Right cardiac atrium (tissue), 5 donors: ENCODE measurements around the gene JAM2. TPM values are rescaled to one million over a fixed set of nuclear protein-coding genes. Genes with fewer than 3 reads are reported as not detected.

Experiments
- ATAC-seq, 2 donors: fragments of 200-7000 bp; cut with Tn5 transposase; one replicate each; pipeline versions ENCODE4 v1.8.0 to v1.9.1; 2020; ENCODE audit warnings: moderate library complexity in 2 of 2, mild to moderate bottlenecking in 1 of 2
- DNase-seq, 3 donors: peaks; one replicate each; pipeline ENCODE4 v3.0.0-alpha.2; 2020
- H3K27ac ChIP-seq: one replicate; pipeline ENCODE4 v1.5.1; 2013; ENCODE audit warnings: mild to moderate bottlenecking, low read length, control low read depth, moderate library complexity
- H3K27me3 ChIP-seq: one replicate; pipeline ENCODE4 v1.6.1; 2013; ENCODE audit not compliant: control insufficient read depth, insufficient read depth
- H3K4me1 ChIP-seq: one replicate; pipeline ENCODE4 v1.6.1; 2013; ENCODE audit warnings: low read length; ENCODE audit not compliant: control insufficient read depth, insufficient read depth
- H3K4me3 ChIP-seq: one replicate; pipeline ENCODE4 v1.5.1; 2013; ENCODE audit warnings: low read length, control low read depth
- H3K9me3 ChIP-seq: one replicate; pipeline ENCODE4 v1.6.1; 2013; ENCODE audit warnings: low read length; ENCODE audit not compliant: control insufficient read depth
- WGBS: extraction: QIAGEN DNeasy Blood & Tissue Kit; methylation state at CpG from one replicate; pipeline ENCODE4 v1.1.7; 2013; 5-methylcytosine and 5-hydroxymethylcytosine counted together
- intact Hi-C, 4 donors: fragments of 100-400 bp; cut with DNase I; formaldehyde crosslinking; loops; one replicate each; pipeline versions ENCODE4 v1.11.0 to v1.14.0; 2022 to 2023
- polyA plus RNA-seq: library from polyadenylated mRNA; stranded (reverse); fragments of 200-250 nt; gene quantifications from one replicate; pipeline ENCODE4 v1.2.3, GENCODE V29; 2013
- total RNA-seq, 4 donors: library from RNA; stranded (reverse); fragmentation: NEBNext Ultra II Directional; extraction: Animal tissue kit (Norgen Biotek cat#: 25700); gene quantifications; one replicate each; pipeline ENCODE4 v1.2.1, GENCODE V29; 2021
- donor health status: healthy with polysubstance abuse.
- donor health status: DM: no; HTN: yes; CAD: no.
- donor health status: DM: no; HTN: no; CAD: no.
- donor health status: DM: no; HTN: yes; CAD: no; lungs with severe emphysema.
- donor health status: DM: yes; HTN: yes; CAD: no.

The JAM2 gene
- total and polyA plus RNA-seq, 5 donors, result 26.2 to 49.5 (median 28.4) TPM

DNA sequence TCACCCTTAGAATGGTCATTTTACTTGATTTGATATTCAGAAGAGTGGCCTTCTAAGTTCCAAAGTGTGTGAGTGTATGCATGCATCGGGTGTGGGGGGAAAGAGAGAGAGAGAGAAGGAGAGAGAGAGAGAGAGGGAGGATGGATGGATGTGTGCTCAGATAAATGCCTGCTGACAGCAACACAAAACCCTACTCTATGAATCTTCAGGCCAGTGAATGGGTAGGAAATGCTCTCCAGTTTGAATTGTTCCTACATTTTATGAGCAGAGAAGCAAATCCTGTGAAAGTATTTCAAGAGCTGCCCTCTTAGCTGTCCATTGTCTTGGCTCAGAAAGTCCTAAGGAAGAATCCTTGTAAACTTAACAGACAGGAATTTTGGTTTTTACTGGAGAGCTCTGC is 7.4 kb downstream of the JAM2 start:
- H3K27ac ChIP-seq, result no peak overlapping the region
- 63% methylated on average over 1 of the region's 1 CpG for WGBS
- H3K27me3 ChIP-seq, result no peaks in the 10 kb centered on the region
- intact Hi-C loops, result loop anchor here in 2 of 4 donors (10.0 kb wide), 2 partner anchors 48 to 58 kb away; no protein-coding TSS in a partner anchor
- H3K4me3 ChIP-seq, result no peak overlapping the region
- ATAC-seq (no peak), DNase-seq (no peak)
- H3K9me3 ChIP-seq, result no peaks in the 10 kb centered on the region
- H3K4me1 ChIP-seq, result no peaks in the 10 kb centered on the region

DNA sequence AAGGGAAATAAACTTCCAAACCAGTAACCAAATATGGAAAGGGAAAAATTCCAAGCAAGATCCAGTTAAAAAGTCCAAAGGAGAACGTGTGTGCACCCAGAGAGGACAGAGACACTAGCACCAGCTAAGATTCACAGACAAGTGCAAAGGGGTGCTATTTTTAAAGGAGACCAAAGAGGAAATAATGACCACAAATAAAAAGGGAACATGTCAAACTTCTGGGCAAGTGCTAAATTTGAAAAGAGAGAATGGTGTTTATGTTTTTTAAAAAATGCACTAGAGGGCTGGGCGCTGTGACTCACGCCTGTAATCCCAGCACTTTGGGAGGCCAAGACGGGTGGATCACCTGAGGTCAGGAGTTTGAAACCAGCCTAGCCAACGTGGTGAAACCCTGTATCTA is 8.6 kb downstream of the JAM2 start:
- ATAC-seq (no peak), DNase-seq (no peak)
- Histone ChIP-seq H3K4me3 (no peak overlapping the region), H3K9me3 (no peaks in the 10 kb centered on the region), H3K27me3 (no peaks in the 10 kb centered on the region), H3K27ac (no peak overlapping the region), H3K4me1 (no peaks in the 10 kb centered on the region)
- WGBS, result 75% methylated on average over 5 of the region's 5 CpGs
- intact Hi-C loops, result loop anchor here in 2 of 4 donors (10.0 kb wide), 2 partner anchors 47 to 57 kb away; no protein-coding TSS in a partner anchor

DNA sequence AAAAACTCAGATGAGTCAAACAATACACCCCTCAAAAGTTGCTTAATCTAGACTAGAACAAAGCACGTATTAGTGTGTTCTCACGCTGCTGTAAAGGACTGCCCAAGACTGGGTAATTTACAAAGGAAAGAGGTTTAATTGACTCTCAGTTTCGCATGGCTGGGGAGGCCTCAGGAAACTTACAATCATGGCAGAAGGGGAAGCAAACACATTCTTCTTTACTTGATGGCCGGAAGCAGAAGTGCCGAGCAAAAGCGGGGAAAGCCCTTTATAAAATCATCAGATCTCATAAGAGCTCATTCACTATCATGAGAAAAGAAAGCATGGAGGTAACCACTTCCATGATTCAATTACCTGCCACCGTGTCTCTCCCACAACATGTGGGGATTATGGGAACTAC is 10.1 kb downstream of the JAM2 start:
- DNase-seq, result no peak
- WGBS, result 82% methylated on average over 7 of the region's 7 CpGs
- ATAC-seq, result no peak
- Histone ChIP-seq H3K4me3 (no peak overlapping the region), H3K9me3 (no peaks in the 10 kb centered on the region), H3K27ac (no peak overlapping the region), H3K27me3 (no peaks in the 10 kb centered on the region), H3K4me1 (no peaks in the 10 kb centered on the region)
- intact Hi-C loops, result loop anchor here in 2 of 4 donors (10.0 kb wide), 2 partner anchors 46 to 56 kb away; no protein-coding TSS in a partner anchor

DNA sequence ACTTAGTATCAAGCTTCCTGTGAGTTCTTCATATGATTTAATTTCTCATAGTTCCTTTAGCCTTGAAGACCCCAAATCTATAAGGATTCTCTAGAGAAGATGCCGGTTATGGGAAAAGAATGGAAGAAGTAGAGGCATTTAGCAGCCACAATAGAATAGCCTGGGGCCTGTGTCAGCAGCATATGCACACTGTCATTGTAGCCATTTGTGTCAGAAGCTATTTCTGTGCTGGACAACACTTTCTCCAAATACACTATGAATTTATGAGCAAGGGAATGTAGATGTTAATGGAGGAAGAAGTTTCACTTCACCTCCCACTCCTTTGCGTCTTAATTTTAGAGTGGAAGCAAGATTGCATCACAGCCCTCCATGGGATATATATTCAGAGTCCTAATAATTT is 17.4 kb downstream of the JAM2 start:
- Histone ChIP-seq H3K27me3 (no peaks in the 10 kb centered on the region), H3K9me3 (no peaks in the 10 kb centered on the region), H3K4me3 (no peak overlapping the region), H3K4me1 (no peaks in the 10 kb centered on the region), H3K27ac (no peak overlapping the region)
- intact Hi-C loops, result no loop called here
- no peak for DNase-seq
- 92% methylated on average over 2 of the region's 2 CpGs for WGBS
- ATAC-seq, result no peak

DNA sequence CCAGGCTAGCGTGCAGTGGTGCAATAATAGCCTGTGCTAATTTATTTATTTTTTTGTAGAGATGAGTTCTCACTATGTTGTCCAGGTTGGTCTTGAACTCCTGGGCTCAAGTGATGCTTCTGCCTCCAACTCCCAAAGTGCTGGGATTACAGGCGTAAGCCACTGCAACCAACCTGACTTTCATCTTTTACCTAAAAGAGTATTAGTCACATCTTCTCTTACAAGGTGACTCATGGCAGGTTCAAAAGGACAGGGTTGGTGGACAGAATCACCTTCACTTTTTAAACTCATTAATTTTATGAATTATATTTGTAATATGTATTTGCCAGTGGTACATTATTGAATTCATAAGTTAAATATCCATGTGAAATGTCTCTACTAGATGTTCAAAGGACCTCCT is 18.1 kb downstream of the JAM2 start:
- 96% methylated on average over 2 of the region's 2 CpGs for WGBS
- H3K4me3 ChIP-seq, result no peak overlapping the region
- no peak for ATAC-seq
- no peak overlapping the region for H3K27ac ChIP-seq
- DNase-seq, result no peak
- no peaks in the 10 kb centered on the region for H3K27me3 ChIP-seq
- intact Hi-C loops, result no loop called here
- no peaks in the 10 kb centered on the region for H3K9me3 ChIP-seq
- H3K4me1 ChIP-seq, result no peaks in the 10 kb centered on the region

DNA sequence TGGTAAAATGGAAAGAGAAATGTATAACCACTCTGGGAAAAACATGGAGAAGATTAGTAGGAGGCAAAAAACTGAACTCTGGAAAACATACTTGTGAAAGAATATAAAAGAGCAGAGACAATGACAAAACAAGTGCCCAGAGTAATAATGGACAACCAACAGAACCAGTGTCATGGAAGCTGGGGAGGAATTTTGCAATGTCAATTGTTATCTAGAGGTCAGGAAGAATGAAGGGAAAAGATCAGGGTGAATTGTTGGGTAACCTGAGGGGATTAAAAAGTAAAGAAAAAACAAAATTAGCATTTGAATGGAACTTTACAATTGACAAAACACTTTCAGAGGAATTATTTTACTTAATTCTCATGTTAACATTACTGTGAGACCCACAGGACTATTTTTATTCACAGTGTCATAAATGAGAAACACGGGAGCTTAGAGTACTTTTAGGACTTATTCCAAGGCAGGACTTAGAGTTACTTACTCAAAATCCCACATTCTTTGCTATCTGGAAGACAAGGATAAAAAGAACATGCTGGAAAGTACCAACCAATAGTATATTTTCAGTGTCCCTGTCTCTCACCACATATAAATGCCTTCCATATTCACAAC is 19.5 kb downstream of the JAM2 start:
- 24% methylated on average over 1 of the region's 1 CpG for WGBS
- intact Hi-C loops, result no loop called here
- Histone ChIP-seq H3K27me3 (no peaks in the 10 kb centered on the region), H3K4me1 (no peaks in the 10 kb centered on the region), H3K27ac (no peak overlapping the region), H3K4me3 (no peak overlapping the region), H3K9me3 (no peaks in the 10 kb centered on the region)
- no peak for DNase-seq
- no peak for ATAC-seq

DNA sequence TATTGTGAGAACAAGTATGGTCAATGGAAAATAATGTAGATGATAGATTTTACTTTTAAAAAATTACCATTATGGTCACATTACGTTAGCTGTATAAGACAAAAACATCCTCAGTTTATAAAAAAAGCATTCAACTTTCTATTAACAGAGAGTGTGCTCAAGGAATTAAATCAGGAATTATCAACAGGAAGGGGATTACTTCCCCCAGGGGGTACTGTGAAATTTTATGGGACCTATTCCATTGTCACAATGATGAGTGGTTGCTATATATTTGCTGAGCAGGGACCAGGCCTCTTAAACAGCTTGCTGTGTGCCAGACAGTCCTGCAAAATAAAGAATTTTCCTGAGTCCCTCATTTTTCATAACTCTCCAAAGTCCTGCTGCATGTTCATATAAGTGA is 21.2 kb downstream of the JAM2 start:
- H3K4me3 ChIP-seq, result no peak overlapping the region
- H3K27me3 ChIP-seq, result no peaks in the 10 kb centered on the region
- H3K27ac ChIP-seq, result no peak overlapping the region
- no peaks in the 10 kb centered on the region for H3K9me3 ChIP-seq
- no peaks in the 10 kb centered on the region for H3K4me1 ChIP-seq
- intact Hi-C loops, result no loop called here
- DNase-seq (no peak), ATAC-seq (no peak)
- WGBS, result 83% methylated on average over 1 of the region's 1 CpG

DNA sequence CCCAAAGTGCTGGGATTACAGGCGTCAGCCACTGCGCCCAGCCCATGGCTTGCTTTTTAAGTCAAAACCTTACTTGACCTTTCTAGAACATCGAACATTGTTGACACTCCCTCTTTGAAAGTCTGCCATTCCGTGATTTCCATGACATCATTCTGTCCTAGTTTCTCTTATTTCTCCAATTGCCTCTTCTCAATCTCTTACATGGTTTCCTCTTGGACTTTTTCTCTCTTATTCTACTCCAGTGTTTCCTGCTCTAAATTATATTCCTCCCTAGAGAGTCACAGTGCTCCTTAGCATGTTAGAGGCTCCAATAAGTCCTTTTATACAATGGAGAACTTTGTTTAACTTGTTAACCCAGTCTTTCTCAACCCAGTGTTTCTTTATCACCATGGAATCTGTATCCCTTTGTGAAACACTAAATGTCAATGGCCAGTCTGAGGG is 25.5 kb downstream of the JAM2 start:
- WGBS, result 51% methylated on average over 4 of the region's 4 CpGs
- intact Hi-C loops, result no loop called here
- H3K4me3 ChIP-seq, result no peak overlapping the region
- peak overlapping the region; percentile 21 for H3K27ac ChIP-seq
- ATAC-seq (peak; percentile 52 to 61), DNase-seq (no peak)
- no peaks in the 10 kb centered on the region for H3K4me1 ChIP-seq
- H3K27me3 ChIP-seq, result no peaks in the 10 kb centered on the region
- H3K9me3 ChIP-seq, result no peaks in the 10 kb centered on the region

DNA sequence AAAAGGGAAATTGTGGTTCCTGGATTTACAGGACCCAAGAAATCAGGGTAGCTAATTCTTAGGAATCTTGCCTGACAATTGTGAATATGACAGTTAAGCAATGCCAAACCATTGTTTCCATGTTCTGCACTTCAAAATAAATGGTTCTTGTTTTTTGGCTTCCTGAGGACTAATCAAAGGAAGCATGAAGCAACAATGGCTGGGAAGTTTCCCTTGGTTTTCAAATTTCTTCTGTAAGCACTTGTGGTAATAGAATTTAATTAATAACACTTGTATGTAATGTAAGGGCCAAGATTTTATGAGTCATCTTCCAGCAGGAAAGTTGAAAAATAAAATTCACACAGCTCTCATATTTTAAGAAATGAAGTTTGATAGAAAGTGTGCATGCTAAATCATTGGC is 31.7 kb downstream of the JAM2 start:
- H3K27ac ChIP-seq, result no peak overlapping the region
- no peaks in the 10 kb centered on the region for H3K9me3 ChIP-seq
- ATAC-seq (peak; percentile 61 to 69), DNase-seq (no peak)
- H3K4me1 ChIP-seq, result no peaks in the 10 kb centered on the region
- no peak overlapping the region for H3K4me3 ChIP-seq
- no peaks in the 10 kb centered on the region for H3K27me3 ChIP-seq
- intact Hi-C loops, result no loop called here

DNA sequence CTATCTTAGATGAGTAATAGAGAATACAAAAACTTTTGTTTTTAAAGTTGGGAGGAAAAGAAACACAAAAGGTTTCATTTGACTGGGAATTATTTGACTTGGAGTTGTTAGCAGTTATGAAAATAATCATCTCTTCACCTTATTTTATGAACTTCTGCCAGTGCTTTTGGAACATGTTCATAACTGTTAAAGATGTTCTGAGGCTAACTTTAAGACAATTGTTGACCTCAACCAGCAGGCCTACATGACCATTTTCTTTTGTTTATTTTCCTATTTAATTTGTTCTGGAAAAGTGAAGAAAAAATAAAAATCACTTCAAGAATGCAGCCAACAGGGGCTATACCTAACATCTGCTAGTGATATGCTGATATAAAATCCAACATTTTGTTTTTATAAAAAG is 37.4 kb downstream of the JAM2 start:
- H3K4me3 ChIP-seq, result no peak overlapping the region
- no peak overlapping the region for H3K27ac ChIP-seq
- ATAC-seq (no peak), DNase-seq (no peak)
- H3K9me3 ChIP-seq, result no peaks in the 10 kb centered on the region
- H3K4me1 ChIP-seq, result no peaks in the 10 kb centered on the region
- intact Hi-C loops, result no loop called here
- no peaks in the 10 kb centered on the region for H3K27me3 ChIP-seq

DNA sequence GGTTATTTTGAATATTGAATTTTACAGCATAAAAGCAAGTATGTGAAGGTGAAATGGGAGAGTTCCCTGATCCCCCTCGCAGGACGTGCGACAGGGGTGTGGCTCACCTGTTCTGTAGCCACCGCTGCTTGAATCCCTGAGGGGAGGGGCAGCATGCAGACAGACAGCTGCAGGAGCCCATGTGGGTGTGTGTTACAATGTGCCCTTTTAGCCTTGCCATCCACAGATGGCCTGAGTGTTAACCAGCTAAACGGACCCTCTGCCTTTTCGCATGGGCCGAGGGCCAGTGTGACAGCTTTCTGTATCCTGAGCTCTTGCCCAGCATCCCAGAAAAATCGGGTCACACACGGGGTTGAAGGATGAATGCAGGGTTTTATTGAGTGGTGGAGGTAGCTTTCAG is 43.3 kb downstream of the JAM2 start:
- Histone ChIP-seq H3K9me3 (no peaks in the 10 kb centered on the region), H3K27me3 (no peaks in the 10 kb centered on the region), H3K4me1 (no peaks in the 10 kb centered on the region), H3K4me3 (no peak overlapping the region), H3K27ac (no peak overlapping the region)
- intact Hi-C loops, result no loop called here
- ATAC-seq (no peak), DNase-seq (no peak)
- 75% methylated on average over 9 of the region's 9 CpGs for WGBS

DNA sequence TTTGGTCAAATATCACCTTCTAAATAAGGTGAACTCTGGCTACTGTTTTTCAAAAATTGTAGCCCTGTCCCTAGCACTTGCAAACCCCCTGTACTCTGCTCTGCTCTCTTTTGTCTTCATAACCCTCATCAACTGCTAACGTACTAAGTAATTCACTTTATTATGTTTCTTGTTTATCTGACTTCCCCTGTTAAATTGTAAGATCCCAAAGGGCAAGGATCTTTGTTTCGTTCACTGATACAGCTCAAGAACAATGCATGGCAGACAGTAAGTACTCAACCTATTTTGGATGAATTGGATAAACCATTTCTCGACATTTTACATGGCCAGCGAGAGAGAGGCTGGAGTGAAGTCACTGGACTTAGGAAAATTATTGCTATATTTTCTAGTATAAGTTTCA is 48.7 kb downstream of the JAM2 start:
- no peaks in the 10 kb centered on the region for H3K9me3 ChIP-seq
- H3K27ac ChIP-seq, result peak overlapping the region; percentile 59
- peaks cover 3% of the 10 kb centered on the region for H3K4me1 ChIP-seq
- DNase-seq, result no peak
- ATAC-seq, result peak in 1 of 2 donors; percentile 71
- intact Hi-C loops, result no loop called here
- H3K4me3 ChIP-seq, result no peak overlapping the region
- no peaks in the 10 kb centered on the region for H3K27me3 ChIP-seq
- WGBS, result 72% methylated on average over 4 of the region's 4 CpGs
